Esophagus muscularis mucosa (tissue), 4 donors: ENCODE results near the gene FRZB. TPM values are rescaled to one million over a fixed set of nuclear protein-coding genes. Genes with fewer than 3 reads are reported as not detected.

ENCODE experiments used
- DNase-seq: peaks from one replicate; pipeline ENCODE4 v3.0.0-alpha.2; 2017; ENCODE audit errors: extremely low spot score
- H3K27ac ChIP-seq, 4 donors: fragments of 200-600 bp; sonication (generic); replicated peaks in 1 of 4; 1 replicate in 3 of 4; 2 replicates in 1 of 4; pipeline ENCODE4 v1.5.1; 2016 to 2019; ENCODE audit warnings: mild to moderate bottlenecking in 1 of 4
- H3K27me3 ChIP-seq, 4 donors: fragments of 200-600 bp; sonication (generic); one replicate each; pipeline versions ENCODE4 v1.5.1 to v1.6.0; 2016 to 2019
- H3K36me3 ChIP-seq, 4 donors: fragments of 200-600 bp; sonication (generic); one replicate each; pipeline ENCODE4 v1.5.1; 2016 to 2019
- H3K4me1 ChIP-seq, 4 donors: fragments of 200-600 bp; sonication (generic); one replicate each; pipeline ENCODE4 v1.5.1; 2016 to 2019
- H3K4me3 ChIP-seq, 4 donors: fragments of 200-600 bp; sonication (generic); 1 replicate in 2 of 4; 2 replicates in 2 of 4; pipeline ENCODE4 v1.5.1; 2016 to 2019; ENCODE audit warnings: mild to moderate bottlenecking in 4 of 4, moderate library complexity in 1 of 4
- H3K9me3 ChIP-seq, 4 donors: fragments of 200-600 bp; sonication (generic); 1 replicate in 3 of 4; 2 replicates in 1 of 4; pipeline ENCODE4 v1.5.1; 2016 to 2019
- CTCF ChIP-seq, 3 experiments: fragments of 200-600 bp in 2 of 3; fragments of 450-650 bp in 1 of 3; sonication (generic) in 2 of 3; IDR thresholded peaks; one replicate each; pipeline ENCODE4 v1.5.1; 2017 to 2019; ENCODE audit warnings: antibody characterized with exemption in 3 of 3, mild to moderate bottlenecking in 2 of 3, moderate library complexity in 1 of 3
- EP300 ChIP-seq: sonication (generic); formaldehyde crosslinking; IDR thresholded peaks from one replicate; pipeline ENCODE4 v1.6.1; 2017; ENCODE audit warnings: antibody characterized with exemption
- POLR2A ChIP-seq: fragments of 450-650 bp; IDR thresholded peaks from one replicate; pipeline ENCODE4 v1.6.1; 2017; ENCODE audit warnings: antibody characterized with exemption, moderate library complexity, mild to moderate bottlenecking, low read depth
- POLR2AphosphoS5 ChIP-seq, 2 donors: sonication (generic); formaldehyde crosslinking; IDR thresholded peaks; one replicate each; pipeline ENCODE4 v1.6.1; 2017; ENCODE audit warnings: antibody characterized with exemption in 2 of 2
- whole genome bisulfite sequencing: methylation state at CpG from one replicate; pipeline ENCODE4 v1.1.5; 2018; 5-methylcytosine and 5-hydroxymethylcytosine counted together
- intact Hi-C: fragments of 100-400 bp; cut with DNase I; formaldehyde crosslinking; loops from one replicate; pipeline ENCODE4 v1.15.1; 2023
- small RNA-seq, 3 donors: library from RNA; depleted of rRNA; stranded (forward); fragments of <200 nt; gene quantifications; one replicate each; pipeline ENCODE3, GENCODE V24; 2016
- total RNA-seq, 4 donors: library from RNA; depleted of rRNA; stranded (reverse); fragments of >200 nt; gene quantifications; one replicate each; pipeline versions ENCODE4 v1.1.0 to v1.2.1, GENCODE V29; 2016

The FRZB gene
- total RNA-seq, 4 donors from 2014 or later = 10.1 to 46.9 (median 13.1) TPM

GRCh38 chr2:182798736-182799135 lies 67.7 kb downstream of the FRZB start:
- Histone ChIP-seq H3K4me3 (no peak overlapping the region), H3K27ac (no peak overlapping the region), H3K27me3 (no peaks in the 10 kb centered on the region), H3K4me1 (peaks cover 0 to 7% (median 2%) of the 10 kb centered on the region in 4 donors), H3K9me3 (no peaks in the 10 kb centered on the region), H3K36me3 (no peaks in the 10 kb centered on the region)
- no peak for DNase-seq
- TF ChIP-seq POLR2A (no peak), EP300 (no peak), CTCF (IDR thresholded peaks at IDR 0.05) (no peak), POLR2AphosphoS5 (IDR thresholded peaks at IDR 0.05) (no peak)
- 76% methylated on average over 2 of the region's 2 CpGs for whole genome bisulfite sequencing
- intact Hi-C loops = no loop called here

GRCh38 chr2:182792441-182792840 lies 74.0 kb downstream of the FRZB start:
- intact Hi-C loops = no loop called here
- H3K4me3 ChIP-seq = no peak overlapping the region
- peak overlapping the region in 2 of 4 donors; percentile 63 to 73 for H3K27ac ChIP-seq
- H3K9me3 ChIP-seq = no peaks in the 10 kb centered on the region
- TF ChIP-seq EP300 = no peak
- no peak for TF ChIP-seq POLR2A
- TF ChIP-seq POLR2AphosphoS5 (IDR thresholded peaks at IDR 0.05) = no peak
- TF ChIP-seq CTCF (IDR thresholded peaks at IDR 0.05) = no peak
- H3K27me3 ChIP-seq = no peaks in the 10 kb centered on the region
- DNase-seq = no peak
- peaks cover 0 to 25% (median 16%) of the 10 kb centered on the region in 4 donors for H3K4me1 ChIP-seq
- H3K36me3 ChIP-seq = no peaks in the 10 kb centered on the region
- WGBS = 69% methylated on average over 2 of the region's 2 CpGs

- 83% methylated on average over 1 of the region's 1 CpG for WGBS
- intact Hi-C loops = loop anchor here (5.0 kb wide), 1 partner anchor 198 kb away; no protein-coding TSS in a partner anchor
- Histone ChIP-seq H3K27ac (no peak overlapping the region), H3K9me3 (no peaks in the 10 kb centered on the region), H3K27me3 (no peaks in the 10 kb centered on the region), H3K4me1 (no peaks in the 10 kb centered on the region), H3K4me3 (no peak overlapping the region), H3K36me3 (peaks cover 0 to 7% (median 3%) of the 10 kb centered on the region in 4 donors)
- TF ChIP-seq CTCF (IDR thresholded peaks at IDR 0.05) (peak; percentile 55 to 64 (median 56)), POLR2A (no peak)
- DNase-seq = no peak
Measured at GRCh38 chr2:182784777-182785176, 81.7 kb downstream of the FRZB start.

GRCh38 chr2:182784058-182784706 lies 82.3 kb downstream of the FRZB start:
- intact Hi-C loops = no loop called here
- Histone ChIP-seq H3K9me3 (no peaks in the 10 kb centered on the region), H3K4me1 (no peaks in the 10 kb centered on the region), H3K36me3 (peaks cover 0 to 8% (median 3%) of the 10 kb centered on the region in 4 donors), H3K27ac (no peak overlapping the region), H3K4me3 (no peak overlapping the region), H3K27me3 (no peaks in the 10 kb centered on the region)
- WGBS = 89% methylated on average over 4 of the region's 4 CpGs
- no peak for TF ChIP-seq POLR2AphosphoS5 (IDR thresholded peaks at IDR 0.05)
- TF ChIP-seq EP300 = no peak
- no peak for TF ChIP-seq CTCF (IDR thresholded peaks at IDR 0.05)
- TF ChIP-seq POLR2A = no peak
- no peak for DNase-seq

Small RNAs within 50 kb of the gene (small RNA-seq; reads per million reads assigned to genes)
- gene RF00019 (0 reads per million in 3 donors), gene RNU6-1122P (0 reads per million in 3 donors)

Other genes starting within 250 kb of the FRZB start
- gene DNAJC10, start 150.4 kb downstream of the FRZB start, total RNA-seq = 10 to 100 TPM; 39.1 to 46.9 (median 39.5) TPM
- gene NCKAP1, start 171.8 kb upstream of the FRZB start, total RNA-seq = 100 to 1,000 TPM; 210 to 288 (median 249) TPM
- 1 to 10 TPM; 2.5 to 7.0 (median 5.0) TPM for gene DUSP19, start 212.1 kb upstream of the FRZB start, total RNA-seq